GM04503 (cell line): ENCODE results near the gene GAL3ST2.
"Not testable (repeated sequence)": the region's sequence is repeated elsewhere in the genome, so short reads cannot be mapped to it uniquely, and the experiment has no call there.

ENCODE experiments used
- DNase-seq: peaks from one replicate; pipeline ENCODE4 v3.0.0-alpha.2; 2012; ENCODE audit warnings: low read depth

The GAL3ST2 gene

DNA sequence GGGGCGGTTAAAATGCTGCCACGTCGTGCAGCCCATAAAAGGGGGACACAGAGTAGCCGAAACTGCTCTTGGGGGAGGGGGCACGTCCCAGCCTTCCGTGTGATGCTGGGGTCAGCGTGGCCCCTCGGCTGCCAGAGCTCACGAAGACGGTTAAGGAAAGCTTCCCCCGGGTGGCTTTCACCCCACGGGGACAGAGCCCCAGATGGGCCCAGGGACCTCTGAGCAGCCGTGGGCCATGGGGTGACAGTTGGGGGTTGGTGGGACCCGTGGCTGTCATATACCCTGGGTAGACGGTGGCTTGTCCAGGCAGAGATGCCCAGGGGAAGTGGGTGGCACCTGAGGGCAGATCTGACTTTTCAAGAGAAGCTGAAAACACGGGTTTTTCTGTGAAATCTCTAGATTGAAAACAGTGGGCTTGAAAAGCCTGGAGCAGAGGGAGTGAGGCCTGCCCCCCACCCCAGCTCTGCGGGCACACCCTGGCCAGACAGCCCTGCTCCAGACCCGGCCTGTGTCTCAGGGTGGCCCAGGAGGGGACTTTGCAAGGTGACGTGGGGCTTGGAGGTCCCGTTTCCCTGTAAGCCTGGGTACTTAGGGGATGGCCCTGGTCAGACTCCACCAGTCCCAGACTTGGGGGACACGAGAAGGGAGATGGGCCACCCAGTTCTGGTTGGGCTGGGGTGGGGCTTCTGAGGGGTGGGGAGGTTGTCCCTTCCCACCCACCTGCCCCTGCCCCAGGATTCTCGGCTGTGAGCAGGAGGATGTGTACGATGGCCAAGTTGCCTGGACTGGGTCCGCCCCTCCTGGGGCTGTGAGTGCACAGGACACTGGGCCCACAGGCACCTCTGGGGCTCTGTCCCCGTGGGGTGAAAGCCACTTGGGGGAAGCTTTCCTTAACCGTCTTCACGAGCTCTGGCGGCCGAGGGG is 33.0 kb downstream of the GAL3ST2 start:
- DNase-seq: no peak

DNA sequence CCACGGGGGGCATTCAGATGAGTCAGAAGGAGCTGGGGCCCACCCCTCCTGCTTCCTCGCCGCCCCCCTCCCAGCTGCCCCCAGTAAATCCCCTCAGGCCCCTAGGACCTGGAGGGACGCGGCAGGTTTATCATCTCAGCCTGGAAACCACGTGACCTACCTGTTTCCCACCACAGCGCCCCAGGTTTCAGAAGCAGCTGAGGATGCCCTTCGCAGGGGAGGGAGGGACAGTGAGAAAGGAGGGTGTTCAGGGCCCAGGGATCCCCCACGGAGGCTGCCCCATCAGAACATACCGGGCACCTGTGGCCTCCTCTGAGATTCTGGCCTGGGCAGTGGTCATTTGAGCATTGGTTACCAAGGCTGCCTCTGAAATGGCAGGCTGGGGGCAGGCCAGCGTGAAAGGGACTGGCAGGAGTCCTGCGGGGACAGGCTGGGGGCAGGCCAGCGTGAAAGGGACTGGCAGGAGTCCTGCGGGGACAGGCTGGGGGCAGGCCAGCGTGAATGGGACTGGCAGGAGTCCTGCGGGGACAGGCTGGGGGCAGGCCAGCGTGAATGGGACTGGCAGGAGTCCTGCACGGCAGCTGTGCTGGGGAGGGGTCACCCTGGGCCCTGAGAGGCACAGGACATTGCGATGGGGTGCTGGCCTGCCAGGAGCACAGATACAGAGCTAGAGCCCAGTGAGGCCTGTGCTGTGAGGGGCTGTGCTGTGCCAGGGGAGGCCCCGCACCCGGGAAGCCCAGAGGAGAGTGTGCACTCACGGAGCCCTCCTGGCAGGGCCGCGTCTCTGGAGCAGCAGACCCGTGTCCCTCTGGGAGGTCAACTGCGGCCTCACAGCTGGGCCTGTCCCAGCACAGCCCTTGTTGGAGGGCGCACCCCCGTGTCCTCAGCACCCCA is 33.9 kb downstream of the GAL3ST2 start:
- DNase-seq: no peak

DNA sequence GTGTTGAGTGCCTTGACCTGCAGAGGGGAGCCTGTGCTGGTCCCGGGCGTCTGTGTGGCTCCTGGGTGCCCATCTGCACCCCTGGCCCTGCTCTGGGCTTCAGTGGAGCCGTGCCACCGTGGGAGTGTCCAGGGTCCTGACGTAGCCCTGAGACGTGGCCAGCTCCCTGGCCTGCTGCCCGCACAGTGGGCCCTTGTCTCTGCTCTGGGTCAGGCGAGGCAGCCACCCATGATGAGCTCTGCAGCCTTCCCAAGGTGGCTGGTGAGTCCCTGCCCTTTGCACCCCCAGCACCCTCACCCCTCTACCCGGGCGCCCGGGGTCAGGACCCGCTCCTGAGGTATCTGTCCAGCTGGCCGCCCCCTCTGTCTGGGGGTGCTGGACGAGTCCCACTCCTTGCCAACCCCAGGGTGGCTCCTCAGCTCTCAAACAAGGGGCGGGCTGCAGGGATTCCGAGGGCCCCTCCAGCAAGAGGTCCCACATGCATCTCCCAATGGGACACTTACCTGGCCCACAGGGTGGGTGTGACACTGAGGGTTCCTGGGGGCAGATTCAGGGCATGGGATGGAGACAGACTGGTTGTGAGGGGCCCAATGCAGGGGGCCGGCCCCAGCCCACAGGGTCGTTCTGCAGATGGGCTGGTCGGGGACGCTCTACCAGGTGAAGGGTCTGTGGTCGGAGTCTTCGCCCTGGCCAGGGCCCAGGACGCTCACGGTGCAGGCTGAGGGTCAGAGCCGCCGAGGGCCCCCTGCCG is 34.8 kb downstream of the GAL3ST2 start:
- DNase-seq: no peak

DNA sequence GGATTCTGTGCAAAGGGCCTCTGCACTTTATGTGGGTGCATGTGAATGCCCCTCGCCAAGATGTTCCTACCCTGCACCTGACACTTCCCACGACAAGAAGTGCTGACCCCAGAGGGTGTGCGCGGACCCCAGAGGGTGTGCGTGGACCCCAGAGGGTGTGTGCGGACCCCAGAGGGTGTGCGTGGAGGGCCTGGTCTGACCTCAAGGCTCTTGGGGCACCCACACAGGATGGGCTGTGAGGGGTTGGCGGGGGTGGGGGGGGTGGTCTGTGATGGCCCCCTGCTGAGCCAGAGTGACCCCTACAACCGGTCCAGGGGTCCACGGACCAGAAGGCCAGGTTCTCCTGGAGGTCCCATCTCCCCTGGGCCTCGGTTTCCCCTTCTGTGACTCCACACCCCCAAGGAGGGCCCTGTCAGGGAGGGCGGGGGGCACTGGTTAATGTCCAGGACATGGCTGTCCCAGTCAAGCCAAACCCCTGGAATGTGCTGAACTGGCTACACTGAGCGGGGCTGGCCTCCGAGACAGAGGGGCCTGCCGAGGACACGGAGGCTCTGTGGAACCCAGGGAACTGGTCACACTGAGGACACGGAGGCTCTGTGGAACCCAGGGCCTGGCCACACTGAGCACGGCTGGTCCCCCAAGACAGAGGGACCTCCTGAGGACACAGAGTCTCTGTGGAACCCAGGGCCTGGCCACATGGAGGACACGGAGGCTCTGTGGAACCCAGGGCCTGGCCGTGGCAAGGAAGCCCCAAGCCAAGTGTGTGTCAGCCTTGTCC is 35.5 kb downstream of the GAL3ST2 start:
- no peak for DNase-seq

DNA sequence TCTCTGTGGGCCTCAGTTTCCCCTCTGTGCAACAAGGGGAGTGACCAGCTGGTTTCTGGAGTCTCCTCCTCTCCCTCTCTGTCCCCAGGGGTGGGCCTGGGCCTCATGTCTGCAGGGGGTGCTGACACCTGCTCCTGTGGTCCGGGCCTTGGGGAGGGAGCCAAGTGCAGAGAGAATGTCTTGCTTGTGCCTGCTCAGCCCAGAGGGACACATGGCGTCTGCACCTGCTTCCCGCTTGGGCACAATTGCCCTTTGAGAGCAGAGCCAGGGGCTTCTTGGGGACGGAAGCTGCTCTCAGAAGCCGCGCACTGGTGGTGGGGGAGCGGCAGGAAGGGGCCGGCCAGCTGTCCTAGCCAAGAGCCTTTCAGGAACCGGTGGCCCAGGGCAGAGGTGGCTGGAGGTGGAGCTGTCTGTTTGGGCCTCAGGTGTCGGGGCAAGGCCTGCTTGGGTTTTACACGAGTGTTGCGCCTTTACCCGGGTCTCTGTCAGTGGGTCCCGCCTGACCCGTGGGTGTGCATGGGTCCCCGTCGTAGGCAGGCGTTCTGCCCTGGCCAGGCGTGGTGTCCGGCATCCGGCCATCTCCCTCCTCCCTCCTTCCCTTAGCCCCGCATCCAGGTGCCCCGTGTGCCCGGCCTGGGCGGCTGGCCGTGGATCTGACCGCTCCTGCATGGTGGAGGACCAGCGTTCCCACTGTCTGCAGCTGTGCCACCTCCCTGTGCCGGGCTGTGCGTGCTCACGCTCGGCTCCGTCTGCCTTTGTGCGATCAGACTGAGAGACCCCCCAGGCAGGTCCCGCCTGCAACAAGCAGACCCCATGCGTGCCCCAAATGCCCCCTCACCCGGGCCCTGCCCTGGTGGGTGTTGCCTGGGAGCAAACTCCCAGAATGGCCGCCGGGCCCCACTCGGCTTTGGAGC is 36.4 kb downstream of the GAL3ST2 start:
- DNase-seq: no peak

DNA sequence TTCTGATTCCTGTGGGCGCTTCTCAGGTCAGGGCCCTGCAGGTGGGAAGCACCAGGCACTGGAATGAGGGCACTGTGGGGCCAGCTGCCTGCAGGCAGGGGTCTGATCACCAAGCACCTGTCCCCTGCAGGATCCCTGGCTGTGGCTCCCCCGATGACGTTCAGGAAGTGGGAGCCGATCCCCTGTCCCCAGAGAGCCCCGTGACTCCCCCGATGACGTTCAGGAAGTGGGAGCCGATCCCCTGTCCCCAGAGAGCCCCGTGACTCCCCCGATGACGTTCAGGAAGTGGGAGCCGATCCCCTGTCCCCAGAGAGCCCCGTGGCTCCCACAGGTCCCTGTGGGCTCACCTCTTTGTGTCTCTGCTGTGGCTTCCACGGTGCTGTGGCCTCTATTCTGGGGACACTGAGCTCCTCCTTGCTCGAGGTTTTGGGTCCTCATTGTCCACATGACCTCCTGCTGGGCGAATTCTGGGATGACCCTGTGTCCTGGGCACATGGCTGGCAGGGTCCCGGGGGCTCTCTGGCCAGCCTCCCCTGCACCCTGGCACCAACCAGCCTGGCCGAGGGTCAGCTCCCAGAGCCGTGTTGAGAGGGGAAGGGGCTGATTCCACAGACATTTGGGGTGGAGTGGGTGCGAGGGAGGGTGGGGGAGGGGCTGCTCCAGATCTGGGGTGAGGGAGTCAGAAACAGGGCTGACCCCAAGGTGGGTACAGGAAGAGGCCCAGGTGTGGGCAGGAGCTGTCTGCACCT is 37.2 kb downstream of the GAL3ST2 start:
- no peak for DNase-seq

DNA sequence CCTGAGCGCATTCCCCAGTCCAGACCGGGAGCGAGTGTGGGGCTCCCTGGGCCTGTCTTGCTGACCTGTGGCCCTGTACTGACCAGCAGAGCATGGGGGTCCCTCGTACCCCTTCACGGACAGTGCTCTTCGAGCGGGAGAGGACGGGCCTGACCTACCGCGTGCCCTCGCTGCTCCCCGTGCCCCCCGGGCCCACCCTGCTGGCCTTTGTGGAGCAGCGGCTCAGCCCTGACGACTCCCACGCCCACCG is 37.7 kb downstream of the GAL3ST2 start:
- DNase-seq: no peak

DNA sequence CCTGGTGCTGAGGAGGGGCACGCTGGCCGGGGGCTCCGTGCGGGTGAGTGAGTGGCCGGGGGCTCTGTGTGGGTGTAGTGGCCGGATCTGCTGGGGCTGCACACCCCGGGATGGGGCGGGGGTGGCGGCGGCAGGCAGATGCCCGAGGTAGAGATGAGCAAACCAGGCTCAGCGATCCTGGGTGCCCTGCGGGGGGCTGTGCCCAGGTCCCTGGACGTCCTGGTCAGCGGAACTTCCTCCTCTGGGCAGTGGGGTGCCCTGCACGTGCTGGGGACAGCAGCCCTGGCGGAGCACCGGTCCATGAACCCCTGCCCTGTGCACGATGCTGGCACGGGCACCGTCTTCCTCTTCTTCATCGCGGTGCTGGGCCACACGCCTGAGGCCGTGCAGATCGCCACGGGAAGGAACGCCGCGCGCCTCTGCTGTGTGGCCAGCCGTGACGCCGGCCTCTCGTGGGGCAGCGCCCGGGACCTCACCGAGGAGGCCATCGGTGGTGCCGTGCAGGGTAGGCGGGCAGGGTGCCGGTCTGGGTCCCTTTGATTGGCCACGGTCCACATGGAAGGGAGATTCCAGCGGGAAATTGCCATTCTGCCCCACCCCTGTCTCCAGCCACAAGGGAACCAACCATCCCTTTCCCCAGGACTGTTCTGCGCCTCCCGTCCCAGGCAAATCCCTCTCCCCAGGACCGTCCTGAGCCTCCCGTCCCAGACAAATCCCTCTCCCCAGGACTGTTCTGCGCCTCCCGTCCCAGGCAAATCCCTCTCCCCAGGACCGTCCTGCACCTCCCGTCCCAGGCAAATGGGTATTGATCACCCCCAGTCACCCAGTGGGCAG is 38.2 kb downstream of the GAL3ST2 start:
- DNase-seq: no peak

DNA sequence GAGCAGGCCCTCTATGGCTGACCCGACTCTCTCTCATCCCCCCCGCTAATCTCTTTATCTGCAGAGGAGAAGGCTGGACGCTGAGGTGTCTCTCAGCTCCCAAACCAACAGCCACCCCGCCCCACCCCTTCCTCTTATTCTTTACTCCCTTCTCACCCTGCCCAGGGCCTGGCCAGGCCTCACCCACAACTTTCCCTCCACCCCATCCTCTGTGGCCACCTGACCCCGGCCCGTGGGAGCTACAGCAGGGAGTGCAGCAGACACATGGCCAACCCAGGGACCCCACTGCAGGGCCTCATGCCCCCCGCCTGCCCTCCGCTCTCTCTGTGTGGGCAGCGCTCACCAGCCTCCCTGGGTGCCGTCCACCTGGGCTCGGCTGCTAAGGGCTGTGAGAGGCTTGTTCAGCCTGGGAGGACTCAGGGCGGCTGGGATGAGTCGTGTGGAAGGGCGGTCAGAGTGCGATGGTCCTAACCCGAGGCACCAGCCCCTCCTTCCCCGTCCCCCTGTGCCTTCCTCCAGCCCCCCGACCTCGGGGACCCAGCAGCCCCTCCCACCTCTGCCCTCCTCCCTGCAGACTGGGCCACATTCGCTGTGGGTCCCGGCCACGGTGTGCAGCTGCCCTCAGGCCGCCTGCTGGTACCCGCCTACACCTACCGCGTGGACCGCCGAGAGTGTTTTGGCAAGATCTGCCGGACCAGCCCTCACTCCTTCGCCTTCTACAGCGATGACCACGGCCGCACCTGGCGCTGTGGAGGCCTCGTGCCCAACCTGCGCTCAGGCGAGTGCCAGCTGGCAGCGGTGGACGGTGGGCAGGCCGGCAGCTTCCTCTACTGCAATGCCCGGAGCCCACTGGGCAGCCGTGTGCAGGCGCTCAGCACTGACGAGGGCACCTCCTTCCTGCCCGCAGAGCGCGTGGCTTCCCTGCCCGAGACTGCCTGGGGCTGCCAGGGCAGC is 39.1 kb downstream of the GAL3ST2 start:
- no peak for DNase-seq

DNA sequence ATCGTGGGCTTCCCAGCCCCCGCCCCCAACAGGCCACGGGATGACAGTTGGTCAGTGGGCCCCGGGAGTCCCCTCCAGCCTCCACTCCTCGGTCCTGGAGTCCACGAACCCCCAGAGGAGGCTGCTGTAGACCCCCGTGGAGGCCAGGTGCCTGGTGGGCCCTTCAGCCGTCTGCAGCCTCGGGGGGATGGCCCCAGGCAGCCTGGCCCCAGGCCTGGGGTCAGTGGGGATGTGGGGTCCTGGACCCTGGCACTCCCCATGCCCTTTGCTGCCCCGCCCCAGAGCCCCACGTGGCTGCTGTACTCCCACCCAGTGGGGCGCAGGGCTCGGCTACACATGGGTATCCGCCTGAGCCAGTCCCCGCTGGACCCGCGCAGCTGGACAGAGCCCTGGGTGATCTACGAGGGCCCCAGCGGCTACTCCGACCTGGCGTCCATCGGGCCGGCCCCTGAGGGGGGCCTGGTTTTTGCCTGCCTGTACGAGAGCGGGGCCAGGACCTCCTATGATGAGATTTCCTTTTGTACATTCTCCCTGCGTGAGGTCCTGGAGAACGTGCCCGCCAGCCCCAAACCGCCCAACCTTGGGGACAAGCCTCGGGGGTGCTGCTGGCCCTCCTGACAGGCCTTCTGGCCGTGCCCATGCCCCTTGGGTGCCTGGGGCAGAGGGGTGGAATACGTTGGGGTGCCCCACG is 40.0 kb downstream of the GAL3ST2 start:
- DNase-seq: no peak

DNA sequence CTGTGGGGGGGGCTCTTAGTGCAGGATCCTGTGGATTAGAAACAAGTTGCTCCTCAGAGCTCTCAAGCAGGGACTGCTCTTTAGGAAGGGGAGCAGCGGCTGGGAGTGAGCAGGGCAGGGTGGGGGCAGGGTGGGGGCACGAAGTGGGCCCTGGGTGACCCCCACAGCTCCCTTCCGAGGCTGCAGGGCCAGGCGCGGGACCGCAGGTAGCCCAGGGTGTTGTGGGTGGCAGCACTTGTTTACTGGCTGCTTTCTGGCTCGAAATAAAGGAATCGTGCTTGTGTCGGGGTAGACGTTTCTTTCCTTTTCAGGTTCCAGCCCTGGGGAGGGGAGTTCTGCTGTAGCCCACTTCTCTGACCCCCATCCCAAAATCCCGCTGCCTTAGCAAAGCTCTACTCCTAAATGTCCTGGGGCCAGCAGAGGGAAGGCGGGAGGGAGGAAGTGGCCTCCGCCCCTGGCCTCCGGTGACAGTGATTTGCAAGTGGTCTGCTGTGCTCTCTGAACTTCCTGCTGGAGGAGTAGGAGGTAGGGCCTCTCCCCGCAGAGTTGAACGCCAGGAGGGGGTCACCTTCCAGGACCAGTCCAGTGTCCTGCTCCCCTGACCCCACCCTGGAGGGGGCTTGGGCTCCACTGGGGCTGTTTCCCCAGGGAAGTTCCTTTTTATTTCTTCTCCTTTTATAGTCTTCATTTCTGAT is 40.7 kb downstream of the GAL3ST2 start:
- no peak for DNase-seq

DNA sequence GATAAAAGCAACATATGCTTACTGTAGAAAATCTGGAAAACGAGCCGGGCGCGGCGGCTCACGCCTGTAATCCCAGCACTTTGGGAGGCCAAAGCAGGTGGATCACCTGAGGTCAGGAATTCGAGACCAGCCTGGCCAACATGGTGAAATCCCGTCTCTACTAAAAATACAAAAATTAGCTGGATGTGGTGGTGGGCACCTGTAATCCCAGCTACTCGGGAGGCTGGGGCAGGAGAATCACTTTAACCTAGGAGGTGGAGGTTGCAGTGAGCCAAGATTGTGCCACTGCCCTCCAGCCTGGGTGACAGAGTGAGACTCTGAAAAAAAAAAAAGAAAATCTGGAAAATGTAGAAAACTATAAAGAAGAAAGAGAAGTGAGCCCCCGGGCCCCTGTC is 41.2 kb downstream of the GAL3ST2 start:
- DNase-seq: not testable (repeated sequence)

DNA sequence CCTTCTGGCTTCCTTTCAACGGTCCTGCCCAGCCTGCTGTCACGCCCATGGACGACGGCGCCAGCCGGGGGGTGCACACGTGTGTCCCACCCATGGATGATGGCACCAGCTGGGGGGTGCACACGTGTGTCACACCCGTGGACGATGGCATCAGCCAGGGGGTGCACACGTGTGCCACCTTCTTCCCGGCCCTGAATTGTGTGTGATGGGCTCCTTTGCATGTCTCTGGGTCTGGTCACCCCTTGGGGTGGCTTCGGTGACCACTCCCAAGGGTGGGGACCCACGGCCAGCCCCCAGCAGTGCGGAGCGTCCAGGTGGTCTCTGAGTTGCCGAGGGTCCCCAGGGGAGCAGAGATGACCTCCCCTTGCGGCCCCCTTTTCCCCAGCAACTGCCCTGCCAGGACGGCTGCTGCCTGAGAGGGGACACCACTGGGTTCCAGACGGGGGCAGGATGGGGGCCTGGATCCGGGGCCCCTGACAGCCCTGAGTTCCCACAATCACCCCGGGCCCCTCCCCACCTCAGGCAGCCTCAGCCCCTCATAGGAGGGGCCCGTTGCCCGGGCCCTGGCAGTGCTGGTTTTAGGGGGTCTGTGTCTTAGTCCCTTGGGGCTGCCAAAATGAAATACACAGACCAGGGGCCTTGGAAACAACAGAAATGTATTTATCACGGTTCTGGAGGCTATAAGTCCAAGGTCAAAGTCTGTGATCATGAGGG is 41.8 kb downstream of the GAL3ST2 start:
- no peak for DNase-seq

DNA sequence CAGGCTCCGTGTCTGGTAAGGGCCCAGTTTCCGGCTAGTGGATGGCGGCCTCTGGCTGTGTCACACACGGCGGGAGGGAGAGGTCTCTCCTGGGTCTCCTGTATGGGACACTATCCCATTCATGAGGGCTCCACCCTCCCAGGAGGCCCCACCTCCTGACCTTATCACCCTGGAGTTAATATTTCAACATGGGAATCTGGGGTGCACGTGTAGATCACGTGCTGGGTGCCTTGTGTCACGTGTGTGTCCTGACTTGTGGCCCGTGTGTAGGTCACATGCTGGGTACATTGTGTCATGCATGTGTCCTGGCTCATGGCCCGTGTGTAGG is 42.3 kb downstream of the GAL3ST2 start:
- no peak for DNase-seq

DNA sequence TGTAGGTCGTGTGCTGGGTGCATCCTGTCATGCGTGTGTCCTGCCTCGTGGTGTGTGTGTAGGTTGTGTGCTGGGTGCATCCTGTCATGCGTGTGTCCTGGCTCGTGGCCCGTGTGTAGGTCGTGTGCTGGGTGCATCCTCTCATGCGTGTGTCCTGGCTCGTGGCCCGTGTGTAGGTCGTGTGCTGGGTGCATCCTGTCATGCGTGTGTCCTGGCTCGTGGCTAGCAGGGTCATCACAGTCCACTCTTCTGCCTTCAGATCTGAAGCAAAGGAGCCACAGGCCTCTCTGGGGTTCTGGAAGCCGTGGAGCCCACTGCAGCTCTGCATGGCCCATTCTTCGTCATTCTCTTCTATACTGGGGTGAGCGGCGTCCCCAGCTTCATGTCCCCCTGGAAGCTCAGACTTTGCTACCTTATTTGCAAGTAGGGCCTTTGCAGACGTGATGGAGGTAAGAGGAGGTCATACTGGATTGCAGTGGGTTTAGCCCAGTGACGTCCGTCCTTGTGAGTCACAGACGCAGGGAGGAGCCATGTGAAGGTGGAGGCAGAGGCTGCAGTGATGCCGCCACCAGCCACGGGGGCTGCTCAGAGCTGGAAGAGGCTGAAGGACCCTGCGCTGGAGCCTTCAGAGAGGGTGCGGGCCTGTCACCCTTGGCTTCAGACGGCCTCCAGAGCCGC is 43.5 kb downstream of the GAL3ST2 start:
- DNase-seq: not testable (repeated sequence)
